22Rv1 (cell line): ENCODE measurements around the gene CDIPT.

ENCODE experiments used
- CTCF ChIP-seq: fragments of 450-650 bp; IDR thresholded peaks from 2 replicates; pipeline ENCODE4 v1.5.1; 2017; ENCODE audit warnings: mild to moderate bottlenecking
- ZFX ChIP-seq: fragments of 450-650 bp; IDR thresholded peaks from 2 replicates; pipeline ENCODE4 v1.6.1; 2017; ENCODE audit warnings: antibody characterized with exemption, borderline replicate concordance

GRCh38 chr16:29854520-29855100 is 8.4 kb downstream of the CDIPT start:
- TF ChIP-seq CTCF: no peak
- no peak for TF ChIP-seq ZFX
